GM21825 (cell line): Measurements from ENCODE around the gene SLC5A10.
A peak's percentile ranks its signal among the peaks of the same experiment; 100 is the strongest.

Source experiments
- ATAC-seq: cut with Tn5 transposase; IDR thresholded peaks from one replicate; pipeline ENCODE4 v1.9.1; 2021; ENCODE audit warnings: mild to moderate bottlenecking, moderate library complexity; ENCODE audit not compliant: unreplicated experiment

The SLC5A10 gene

GRCh38 chr17:18981335-18981641 lies 29.3 kb downstream of the SLC5A10 start:
- ATAC-seq = no peak

GRCh38 chr17:18981642-18982424 lies 29.9 kb downstream of the SLC5A10 start:
- ATAC-seq = no peak

- no peak for ATAC-seq
These were observed 32.5 kb downstream of the SLC5A10 start for GRCh38 chr17:18984273-18985114.

DNA sequence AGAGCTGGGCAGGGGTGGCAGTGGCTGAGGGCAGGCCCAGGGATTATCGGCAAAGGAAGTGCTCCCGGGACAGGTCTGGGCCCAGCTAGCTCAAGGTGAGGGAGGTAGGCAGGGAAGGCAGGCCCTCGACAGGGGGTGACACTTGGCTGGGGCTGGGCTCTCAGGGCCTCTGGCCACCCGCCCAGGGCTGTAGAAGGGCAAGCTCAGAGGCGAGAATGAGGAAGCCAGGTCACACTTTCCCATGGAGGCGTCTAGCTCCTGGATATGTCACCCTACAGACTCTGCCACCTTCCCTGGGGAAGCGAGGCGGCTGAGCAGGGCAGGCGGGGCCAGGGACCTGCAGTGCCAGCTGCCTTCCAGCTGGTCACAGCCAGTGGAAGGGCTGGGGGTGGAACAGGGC lies 33.5 kb downstream of the SLC5A10 start:
- ATAC-seq = no peak

DNA sequence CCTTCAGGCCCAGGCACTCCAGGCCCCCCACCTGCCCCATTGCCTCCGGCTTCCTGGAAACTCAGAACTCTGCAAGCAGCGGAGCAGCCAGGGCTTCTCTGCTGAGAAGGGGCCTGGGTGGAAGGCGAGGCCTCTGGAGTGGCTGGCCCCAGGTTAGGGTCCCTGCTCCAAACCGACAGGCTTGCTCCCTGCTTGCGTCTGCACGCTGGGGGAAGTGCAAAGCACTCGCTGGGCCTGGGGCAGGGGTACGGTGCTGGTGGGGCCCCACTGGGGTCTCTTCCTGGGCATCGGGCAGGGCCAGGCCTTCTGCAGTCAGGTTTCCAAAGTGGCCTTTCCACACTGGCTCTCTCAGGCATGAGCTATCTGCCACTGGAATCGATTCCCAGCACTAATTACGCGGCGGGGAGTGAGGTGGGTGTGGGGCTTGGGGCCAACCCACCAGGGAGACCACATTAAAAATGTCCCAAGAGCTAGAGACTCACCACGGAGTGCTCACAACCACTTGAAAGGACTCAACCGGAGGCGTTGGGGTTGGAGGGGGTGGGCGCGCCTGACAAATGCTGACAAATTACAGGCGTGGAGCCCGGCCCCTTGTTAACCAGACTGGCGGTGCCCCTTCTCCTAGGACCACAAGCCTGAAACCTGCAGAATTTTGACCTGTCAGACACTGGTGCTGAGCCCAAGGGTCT lies 34.7 kb downstream of the SLC5A10 start:
- no peak for ATAC-seq

GRCh38 chr17:18987230-18987610 lies 35.3 kb downstream of the SLC5A10 start:
- no peak for ATAC-seq

- no peak for ATAC-seq
These were observed 36.0 kb downstream of the SLC5A10 start for GRCh38 chr17:18987862-18988545.

GRCh38 chr17:18988546-18989173 lies 36.7 kb downstream of the SLC5A10 start:
- ATAC-seq = no peak

DNA sequence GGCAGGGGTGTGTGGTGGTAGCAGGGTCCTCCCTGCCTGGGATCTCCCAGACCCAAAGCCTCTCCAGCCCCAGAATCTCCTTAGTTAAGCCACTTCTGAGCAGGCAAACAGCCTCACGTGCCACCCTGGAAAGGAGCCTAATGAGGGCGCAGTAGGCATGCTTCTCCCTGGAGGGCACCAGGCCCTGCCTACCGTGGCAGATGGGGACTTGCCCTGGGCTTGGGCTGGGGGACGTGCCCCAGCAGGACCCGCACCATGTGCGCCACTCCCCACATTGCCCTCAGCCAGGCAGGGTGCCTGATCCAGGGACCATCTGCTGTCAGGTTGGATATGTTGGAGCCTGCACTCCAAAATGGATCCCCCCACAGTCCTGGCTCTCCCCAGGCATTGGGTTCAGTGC lies 38.4 kb downstream of the SLC5A10 start:
- no peak for ATAC-seq

GRCh38 chr17:18991531-18992315 lies 39.8 kb downstream of the SLC5A10 start:
- no peak for ATAC-seq

GRCh38 chr17:18992454-18993130 lies 40.6 kb downstream of the SLC5A10 start:
- peak; percentile 45 for ATAC-seq

GRCh38 chr17:18993905-18994526 lies 42.1 kb downstream of the SLC5A10 start:
- ATAC-seq = no peak

DNA sequence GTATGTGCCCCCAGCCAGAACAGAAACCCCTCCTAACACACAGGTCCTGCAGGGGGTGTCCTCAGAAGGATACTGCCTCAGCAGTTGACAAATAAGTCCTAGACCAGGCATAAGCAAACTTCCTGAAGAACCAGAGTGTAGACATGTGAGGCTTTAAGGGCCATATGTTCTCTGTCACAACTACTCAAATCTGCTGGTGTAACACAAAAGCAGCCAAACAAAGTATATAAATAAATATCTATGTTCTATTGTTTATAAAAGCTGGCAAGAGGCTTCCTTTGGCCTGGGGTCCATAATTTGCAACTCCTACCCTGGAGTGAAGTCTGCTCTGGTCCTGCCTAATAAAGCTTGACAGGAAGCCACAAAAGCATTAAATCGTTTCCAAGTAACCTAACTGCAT lies 42.7 kb downstream of the SLC5A10 start:
- no peak for ATAC-seq

DNA sequence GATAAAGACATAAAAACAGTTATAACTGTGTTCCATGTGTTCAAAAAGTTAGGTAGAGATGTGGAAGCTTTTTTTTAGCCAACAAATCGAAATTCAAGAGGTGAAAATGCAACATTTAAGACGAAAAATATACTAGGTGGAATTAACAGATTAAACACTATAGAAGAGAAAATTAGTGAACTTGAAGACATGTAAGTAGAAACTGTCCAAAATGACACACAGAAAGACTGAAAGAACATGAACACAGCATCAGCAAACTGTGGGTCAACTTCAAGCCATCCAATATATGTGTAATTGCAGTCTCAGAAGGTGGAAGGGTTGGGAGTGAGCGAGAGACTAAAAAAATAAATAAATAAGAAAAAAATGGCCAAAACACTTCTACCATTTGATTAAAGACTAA lies 43.3 kb downstream of the SLC5A10 start:
- ATAC-seq = no peak

DNA sequence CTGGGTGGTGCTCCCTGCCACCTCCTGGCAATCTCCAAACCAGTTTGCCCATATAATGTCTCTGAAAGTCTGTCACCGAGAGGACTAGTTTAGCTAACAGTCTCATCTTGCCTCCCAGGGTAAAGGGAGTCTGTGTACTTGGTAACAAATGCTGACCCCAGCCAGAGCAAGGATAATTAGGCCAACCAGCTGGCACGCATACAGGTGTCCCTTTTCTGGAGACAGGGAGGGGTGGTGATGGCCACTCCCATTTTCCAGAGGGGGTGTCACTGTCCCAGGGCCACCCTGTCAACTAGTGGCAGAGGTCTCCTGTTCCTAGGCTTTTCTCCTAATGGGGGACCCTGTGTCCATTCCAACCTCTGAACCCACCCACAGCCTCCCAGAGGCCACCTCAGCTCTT lies 44.5 kb downstream of the SLC5A10 start:
- no peak for ATAC-seq

GRCh38 chr17:18997650-18998196 lies 45.8 kb downstream of the SLC5A10 start:
- ATAC-seq = no peak

DNA sequence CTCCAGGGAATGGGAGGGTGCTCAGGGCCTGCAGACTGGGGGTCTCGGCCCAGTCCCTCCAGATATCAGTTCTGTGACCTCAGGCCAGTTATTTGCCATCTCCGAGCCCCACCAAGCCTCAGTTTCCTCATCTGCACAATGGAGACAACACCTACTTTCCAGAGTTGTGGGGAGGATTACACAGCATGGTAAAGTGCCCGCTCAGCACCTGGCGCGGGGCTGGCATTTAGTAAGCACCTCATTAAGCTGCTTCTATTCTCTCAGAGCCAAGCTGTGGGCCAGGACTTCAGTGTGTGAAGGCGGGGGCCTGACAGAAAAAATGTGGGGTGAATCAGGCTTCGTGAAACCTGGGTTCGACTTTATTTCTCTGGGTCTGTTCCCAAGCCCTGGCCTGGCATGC lies 47.4 kb downstream of the SLC5A10 start:
- ATAC-seq = no peak

DNA sequence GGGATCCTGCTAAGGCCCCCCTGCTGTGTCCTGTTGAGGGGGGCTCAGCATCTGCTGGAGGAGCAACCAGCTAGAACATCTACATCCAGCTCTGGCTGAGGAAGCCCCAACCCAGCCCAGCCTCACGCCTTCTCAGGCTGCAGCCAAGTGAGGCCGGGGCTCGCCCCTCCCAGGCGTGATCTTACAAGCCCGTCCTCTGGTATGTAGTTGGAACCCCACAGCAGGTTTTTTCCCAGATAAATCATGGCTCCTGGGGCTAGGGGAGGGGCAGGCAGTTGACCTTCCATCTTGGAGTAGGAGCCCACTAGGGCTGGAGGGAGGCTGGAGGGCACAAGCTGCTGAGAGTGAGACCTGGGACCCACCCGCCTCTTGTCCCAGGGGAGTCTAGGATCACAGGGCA lies 47.9 kb downstream of the SLC5A10 start:
- no peak for ATAC-seq
